Measurements from ENCODE around the gene P2RY8.

- TF ChIP-seq GABPA (IDR thresholded peaks at IDR 0.05; ENCODE audit: low read depth) (no peak), SPI1 (IDR thresholded peaks at IDR 0.05; ENCODE audit: borderline replicate concordance, low read depth) (no peak), CTCF (IDR thresholded peaks at IDR 0.05; ENCODE audit: insufficient read depth, low read length) (no peak), POLR2AphosphoS5 (IDR thresholded peaks at IDR 0.05; ENCODE audit: low read depth) (no peak), REST (IDR thresholded peaks at IDR 0.05; ENCODE audit: insufficient replicate concordance, low read depth) (no peak)
These were observed 40.9 kb upstream of the P2RY8 start for GRCh38 chrX:1577845-1578244.
